ENCODE measurements around the gene EFCAB14. TPM values are rescaled to one million over a fixed set of nuclear protein-coding genes. Genes with fewer than 3 reads are reported as not detected.

EFCAB14 gene
- total RNA-seq, 4 donors from 2014 or later, result 59.5 to 70.2 (median 62.8) TPM

DNA sequence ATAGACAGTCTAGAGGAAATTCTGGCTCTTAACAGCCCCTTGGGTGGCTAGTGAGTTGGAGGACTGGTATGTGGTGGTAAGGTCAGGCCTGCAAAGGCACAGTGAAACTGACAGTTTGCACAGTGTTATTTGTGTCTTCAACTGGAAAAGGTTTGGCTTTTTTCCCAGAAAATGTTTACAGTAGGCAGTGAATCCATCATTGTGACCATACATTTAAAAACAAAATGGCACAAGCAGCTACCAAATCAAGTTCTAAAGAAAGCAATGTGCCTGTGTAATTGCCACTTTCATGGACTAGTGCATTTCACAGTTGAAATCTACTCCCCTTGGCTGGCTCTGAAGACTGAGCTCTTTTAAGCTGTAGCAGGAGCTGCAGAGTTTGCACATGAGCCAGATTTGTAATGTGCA is 75.5 kb downstream of the EFCAB14 start:
- ATAC-seq (no peak), DNase-seq (no peak)
- H3K27me3 ChIP-seq, result no peaks in the 10 kb centered on the region
- TF ChIP-seq, protein P1, sequence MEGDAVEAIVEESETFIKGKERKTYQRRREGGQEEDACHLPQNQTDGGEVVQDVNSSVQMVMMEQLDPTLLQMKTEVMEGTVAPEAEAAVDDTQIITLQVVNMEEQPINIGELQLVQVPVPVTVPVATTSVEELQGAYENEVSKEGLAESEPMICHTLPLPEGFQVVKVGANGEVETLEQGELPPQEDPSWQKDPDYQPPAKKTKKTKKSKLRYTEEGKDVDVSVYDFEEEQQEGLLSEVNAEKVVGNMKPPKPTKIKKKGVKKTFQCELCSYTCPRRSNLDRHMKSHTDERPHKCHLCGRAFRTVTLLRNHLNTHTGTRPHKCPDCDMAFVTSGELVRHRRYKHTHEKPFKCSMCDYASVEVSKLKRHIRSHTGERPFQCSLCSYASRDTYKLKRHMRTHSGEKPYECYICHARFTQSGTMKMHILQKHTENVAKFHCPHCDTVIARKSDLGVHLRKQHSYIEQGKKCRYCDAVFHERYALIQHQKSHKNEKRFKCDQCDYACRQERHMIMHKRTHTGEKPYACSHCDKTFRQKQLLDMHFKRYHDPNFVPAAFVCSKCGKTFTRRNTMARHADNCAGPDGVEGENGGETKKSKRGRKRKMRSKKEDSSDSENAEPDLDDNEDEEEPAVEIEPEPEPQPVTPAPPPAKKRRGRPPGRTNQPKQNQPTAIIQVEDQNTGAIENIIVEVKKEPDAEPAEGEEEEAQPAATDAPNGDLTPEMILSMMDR (IDR thresholded peaks at IDR 0.05 in 4 of 5, conservative IDR thresholded peaks at IDR 0.05 in 1 of 5), result no peak
- TF ChIP-seq POLR2A (IDR thresholded peaks at IDR 0.05), result no peak
- in situ Hi-C loops (cut with MboI; ENCODE audit: low sequenced_read_pairs in 4 of 4), result no loop called here
- no peaks in the 10 kb centered on the region for H3K9me3 ChIP-seq
- H3K27ac ChIP-seq, result peak overlapping the region in 1 of 4 donors; percentile 8
- H3K4me3 ChIP-seq, result no peak overlapping the region
- intact Hi-C loops (cut with DNase I; ENCODE audit: low total_unique reads), result no loop called here
- H3K36me3 ChIP-seq, result peaks cover 0 to 38% of the 10 kb centered on the region in 2 donors
- H3K4me1 ChIP-seq, result peaks cover 0 to 16% of the 10 kb centered on the region in 2 donors

DNA sequence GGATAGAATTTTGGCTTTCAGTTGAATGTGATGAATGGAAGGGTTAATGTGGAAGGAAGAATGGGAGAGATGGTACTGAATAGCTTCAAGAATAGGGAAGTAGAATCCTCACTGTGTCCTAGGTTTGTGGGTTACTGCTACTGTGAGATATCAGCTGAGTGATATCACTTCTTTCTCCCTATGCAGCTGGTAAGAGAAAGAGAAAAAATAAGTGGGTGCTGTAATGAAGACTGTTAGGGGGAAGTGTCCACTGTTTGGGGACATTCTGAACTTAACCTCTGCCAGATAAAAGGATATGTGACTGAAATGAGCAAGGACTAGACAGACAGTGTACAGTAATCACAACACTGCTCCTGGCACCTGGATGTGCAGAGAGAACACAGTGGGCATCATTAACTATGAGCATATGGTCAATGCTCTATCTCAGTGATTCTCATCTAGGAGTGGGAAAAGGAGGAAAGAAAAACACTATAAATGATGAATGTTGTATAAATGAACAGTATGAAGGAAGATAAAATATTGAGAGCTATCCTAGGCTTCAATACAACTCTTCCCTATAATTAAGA is 76.7 kb downstream of the EFCAB14 start:
- ATAC-seq (no peak), DNase-seq (no peak)
- Histone ChIP-seq H3K4me3 (no peak overlapping the region), H3K9me3 (no peaks in the 10 kb centered on the region), H3K27ac (no peak overlapping the region), H3K27me3 (no peaks in the 10 kb centered on the region), H3K36me3 (peaks cover 0 to 26% of the 10 kb centered on the region in 2 donors), H3K4me1 (peaks cover 9 to 25% of the 10 kb centered on the region in 2 donors)
- intact Hi-C loops (cut with DNase I; ENCODE audit: low total_unique reads) (no loop called here), in situ Hi-C loops (cut with MboI; ENCODE audit: low sequenced_read_pairs in 4 of 4) (no loop called here)
- TF ChIP-seq, protein P1 (IDR thresholded peaks at IDR 0.05 in 4 of 5, conservative IDR thresholded peaks at IDR 0.05 in 1 of 5), result no peak
- TF ChIP-seq POLR2A (IDR thresholded peaks at IDR 0.05), result no peak

DNA sequence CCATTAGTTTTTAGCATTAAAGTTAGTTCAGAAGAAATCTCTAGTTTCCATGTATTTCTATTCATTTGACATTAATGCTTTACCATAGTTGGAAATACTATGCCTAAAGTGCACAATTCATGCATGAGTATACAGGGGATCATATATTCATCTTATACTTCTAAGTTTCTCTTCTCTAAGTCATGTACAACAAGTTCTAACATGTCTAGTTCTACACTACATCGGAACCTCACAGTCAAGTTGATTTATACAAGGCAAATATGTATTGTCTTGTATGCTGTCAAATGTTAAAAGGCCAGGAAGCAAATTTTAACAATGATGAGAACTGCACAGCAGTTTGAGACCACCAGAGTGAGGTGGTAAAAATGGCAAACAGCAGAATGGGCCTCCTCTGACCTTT is 79.4 kb downstream of the EFCAB14 start:
- Histone ChIP-seq H3K9me3 (no peaks in the 10 kb centered on the region), H3K27me3 (no peaks in the 10 kb centered on the region), H3K36me3 (peaks cover 0 to 40% of the 10 kb centered on the region in 2 donors), H3K27ac (no peak overlapping the region), H3K4me1 (peaks cover 9 to 30% of the 10 kb centered on the region in 2 donors), H3K4me3 (no peak overlapping the region)
- intact Hi-C loops (cut with DNase I; ENCODE audit: low total_unique reads) (no loop called here), in situ Hi-C loops (cut with MboI; ENCODE audit: low sequenced_read_pairs in 4 of 4) (no loop called here)
- TF ChIP-seq, protein P1 (IDR thresholded peaks at IDR 0.05 in 4 of 5, conservative IDR thresholded peaks at IDR 0.05 in 1 of 5), result no peak
- no peak for TF ChIP-seq POLR2A (IDR thresholded peaks at IDR 0.05)
- DNase-seq (no peak), ATAC-seq (no peak)

DNA sequence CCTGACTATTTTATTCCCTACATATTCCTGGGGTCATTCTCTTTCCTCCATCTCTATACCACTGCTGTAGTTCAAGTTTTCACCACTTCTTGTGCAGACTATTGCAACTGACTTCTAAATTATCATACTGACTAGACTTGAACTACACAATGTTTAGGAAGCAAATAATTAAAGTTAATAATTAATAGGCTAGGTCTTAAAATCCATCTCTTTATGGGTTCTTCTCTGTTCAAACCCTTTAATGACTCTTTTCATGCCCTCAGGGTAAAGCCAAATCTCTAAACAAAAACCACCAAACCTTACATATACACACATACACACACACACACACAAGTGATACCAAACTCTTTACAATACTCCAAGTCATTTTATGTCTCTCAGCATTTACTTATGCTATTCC is 80.0 kb downstream of the EFCAB14 start:
- H3K9me3 ChIP-seq, result no peaks in the 10 kb centered on the region
- H3K4me1 ChIP-seq, result peaks cover 9 to 27% of the 10 kb centered on the region in 2 donors
- ATAC-seq (no peak), DNase-seq (no peak)
- TF ChIP-seq, protein P1 (IDR thresholded peaks at IDR 0.05 in 4 of 5, conservative IDR thresholded peaks at IDR 0.05 in 1 of 5), result no peak
- TF ChIP-seq POLR2A (IDR thresholded peaks at IDR 0.05), result no peak
- in situ Hi-C loops (cut with MboI; ENCODE audit: low sequenced_read_pairs in 4 of 4) (no loop called here), intact Hi-C loops (cut with DNase I; ENCODE audit: low total_unique reads) (no loop called here)
- no peak overlapping the region for H3K4me3 ChIP-seq
- H3K36me3 ChIP-seq, result peaks cover 0 to 46% of the 10 kb centered on the region in 2 donors
- no peaks in the 10 kb centered on the region for H3K27me3 ChIP-seq
- peak overlapping the region in 1 of 4 donors; percentile 66 for H3K27ac ChIP-seq

Data from gastrocnemius medialis (tissue), 4 donors.